HepG2 (cell line): ENCODE results near the gene POLN. TPM values are rescaled to one million over a fixed set of nuclear protein-coding genes. Genes with fewer than 3 reads are reported as not detected.

Experiments used
- ATAC-seq: fragments of 200-7000 bp; cut with Tn5 transposase; 3 replicates; pipeline ENCODE4 v1.9.1; 2020; ENCODE audit warnings: mild to moderate bottlenecking, moderate library complexity
- BruUV-seq: library from RNA; stranded (reverse); fragments of 400-500 nt; replicated peaks from 2 replicates; lab custom pipeline; 2021; lab: Mats Ljungman, UMichigan
- CTCF ChIA-PET: fragments of 300-600 bp; formaldehyde crosslinking; extraction: SDS; loops from one replicate; lab custom pipeline; 2021; ENCODE audit warnings: low total read pairs, inconsistent platforms, low intra/inter-chr PET ratio; lab: Yijun Ruan, JAX
- POLR2A ChIA-PET: fragments of 350-600 bp; sonication (Branson Sonifier 250); formaldehyde crosslinking; loops from one replicate; lab custom pipeline; 2020; ENCODE audit warnings: antibody characterized with exemption, inconsistent platforms; lab: Yijun Ruan, JAX
- DNase-seq: peaks from one replicate; pipeline ENCODE4 v3.0.0-alpha.2; 2015; ENCODE audit warnings: low spot score
- FAIRE-seq: peaks from 3 replicates; lab custom pipeline; 2011; peaks lifted over from hg19 to GRCh38; lab: Jason Lieb, UNC
- H2AFZ ChIP-seq: one replicate; pipeline ENCODE4 v1.6.1; 2011; ENCODE audit warnings: low read length, inconsistent platforms
- H3K27ac ChIP-seq: fragments of 300-600 bp; 3 replicates; pipeline ENCODE4 v1.8.0; 2011; ENCODE audit warnings: mixed run types, mild to moderate bottlenecking, mixed read lengths, low read length, inconsistent platforms; ENCODE audit not compliant: insufficient read depth; ENCODE audit errors: extremely low read length
- H3K27me3 ChIP-seq, 2 experiments: fragments of 200-600 bp in 1 of 2; 2 replicates in 1 of 2; 3 replicates in 1 of 2; pipeline versions ENCODE4 v1.6.0 to v1.8.0; 2011; ENCODE audit warnings: low read length in 2 of 2, mild to moderate bottlenecking in 2 of 2, moderate library complexity in 2 of 2, inconsistent platforms in 1 of 2; ENCODE audit not compliant: insufficient read depth in 2 of 2, control insufficient read depth in 1 of 2
- H3K36me3 ChIP-seq, 2 experiments: fragments of 200-600 bp in 1 of 2; replicated peaks in 1 of 2; 2 replicates in 1 of 2; 3 replicates in 1 of 2; pipeline versions ENCODE4 v1.5.1 to v1.8.0; 2011; ENCODE audit warnings: low read length in 2 of 2, inconsistent platforms in 1 of 2; ENCODE audit not compliant: insufficient read depth in 2 of 2, control insufficient read depth in 1 of 2
- H3K4me1 ChIP-seq: 2 replicates; pipeline ENCODE4 v1.5.1; 2012; ENCODE audit warnings: low read length, inconsistent platforms; ENCODE audit not compliant: insufficient read depth
- H3K4me2 ChIP-seq: 2 replicates; pipeline ENCODE4 v1.6.0; 2011; ENCODE audit warnings: low read depth, low read length, inconsistent platforms
- H3K4me3 ChIP-seq, 3 experiments: fragments of 200-600 bp in 1 of 3; sonication (generic), shearing (Covaris generic) in 1 of 3; replicated peaks in 1 of 3; 2 replicates each; pipeline ENCODE4 v1.5.1; 2011 to 2016; ENCODE audit warnings: low read length in 3 of 3, inconsistent platforms in 2 of 3, low read depth in 2 of 3, mild to moderate bottlenecking in 2 of 3, control low read depth in 1 of 3, mixed read lengths in 1 of 3; ENCODE audit not compliant: insufficient read depth in 1 of 3
- H3K79me2 ChIP-seq: one replicate; pipeline ENCODE4 v1.6.1; 2011; ENCODE audit warnings: low read length, inconsistent platforms; ENCODE audit not compliant: insufficient read depth
- H3K9ac ChIP-seq: 2 replicates; pipeline ENCODE4 v1.6.0; 2011; ENCODE audit warnings: mild to moderate bottlenecking, low read depth, low read length, inconsistent platforms; ENCODE audit not compliant: insufficient read depth
- H3K9me3 ChIP-seq: 2 replicates; pipeline ENCODE4 v1.5.1; 2012; ENCODE audit warnings: mild to moderate bottlenecking, low read length
- H4K20me1 ChIP-seq: 2 replicates; pipeline ENCODE4 v1.6.0; 2011; ENCODE audit warnings: inconsistent platforms, mild to moderate bottlenecking, low read length, moderate library complexity; ENCODE audit not compliant: insufficient read depth
- RBFOX2 ChIP-seq: fragments of 200-400 bp; formaldehyde crosslinking; IDR thresholded peaks from 2 replicates; pipeline ENCODE4 v1.6.1; 2017; ENCODE audit warnings: low read depth, mild to moderate bottlenecking, low read length
- UBTF ChIP-seq: sonication (generic); formaldehyde crosslinking; IDR thresholded peaks from 2 replicates; pipeline ENCODE4 v1.4.0; 2020; ENCODE audit warnings: mild to moderate bottlenecking, missing genetic modification reagents
- ZNF770 ChIP-seq: sonication (generic); formaldehyde crosslinking; IDR thresholded peaks from 2 replicates; pipeline ENCODE4 v1.5.0; 2020; ENCODE audit warnings: mild to moderate bottlenecking, missing genetic modification reagents
- whole genome bisulfite sequencing: methylation state at CpG from one replicate; pipeline ENCODE4 v1.1.6; 2017; ENCODE audit warnings: low lambda C conversion rate; 5-methylcytosine and 5-hydroxymethylcytosine counted together
- in situ Hi-C: cut with HindIII; loops from 2 replicates; pipeline ENCODE4 v1.10.0; 2017; ENCODE audit warnings: low pct_unique_long_range_greater_than_20kb; ENCODE audit not compliant: extremely low pct_ligation_motif_present
- intact Hi-C: fragments of 100-400 bp; cut with micrococcal nuclease; formaldehyde crosslinking; loops from one replicate; pipeline ENCODE4 v1.10.0; 2022; ENCODE audit not compliant: unreplicated experiment
- polyA plus RNA-seq, 8 experiments: library from polyadenylated mRNA; depleted of rRNA in 3 of 8; stranded (reverse) in 7 of 8; unstranded in 1 of 8; fragments of >200 nt; fragmentation: Illumina TruSeq in 4 of 8; extraction: Trizol in 4 of 8; gene quantifications; 2 replicates each; pipeline versions ENCODE4 v1.2.1 to v1.2.3, GENCODE V29; 2011 to 2016; ENCODE audit warnings: low read depth in 4 of 8, missing spikeins in 1 of 8, mixed read lengths in 1 of 8; ENCODE audit not compliant: insufficient read depth in 1 of 8
- total RNA-seq, 5 experiments: library from RNA; depleted of rRNA; stranded (reverse); fragments of >200 nt; fragmentation: Illumina TruSeq; extraction: Trizol; gene quantifications; 2 replicates each; pipeline ENCODE4 v1.2.3, GENCODE V29; 2016; ENCODE audit warnings: low read depth in 1 of 5

The POLN gene
- total and polyA plus RNA-seq, 2 of the 13 experiments (the other 11 are each of a cell fraction or from before 2014, with no cell fraction given): 0.93 to 1.5 TPM

GRCh38 chr4:2072971-2073807 lies 168.7 kb downstream of the POLN start:
- peak overlapping the region; percentile 82 for H3K4me2 ChIP-seq
- ATAC-seq (no peak), DNase-seq (no peak)
- no peak overlapping the region for H2AFZ ChIP-seq
- H3K9ac ChIP-seq: peak overlapping the region; percentile 38; the same call in 1 of the 2 replicates
- peaks cover 91% of the 10 kb centered on the region for H3K4me1 ChIP-seq
- peak overlapping the region in 2 of 3 experiments; percentile 31 to 56; a peak in 3 of 6 replicates for H3K4me3 ChIP-seq
- POLR2A ChIA-PET: no interaction called here
- TF ChIP-seq ZNF770 (CRISPR knock-in tag) (no peak), RBFOX2 (0 out of 2 replicates have a peak, but pooled peaks have one; percentile 11), UBTF (CRISPR knock-in tag) (peak; percentile 15)
- TF ChIP-seq, all 625 proteins: peak for 2
- intact Hi-C loops (no loop called here), in situ Hi-C loops (no loop called here)
- no TSS peak for BruUV-seq
- H3K36me3 ChIP-seq: no peaks in the 10 kb centered on the region
- no peaks in the 10 kb centered on the region for H3K79me2 ChIP-seq
- H3K27me3 ChIP-seq: no peaks in the 10 kb centered on the region
- CTCF ChIA-PET: no interaction called here
- FAIRE-seq: no peak
- H3K27ac ChIP-seq: no peak overlapping the region
- 80% methylated on average over 1 of the region's 20 CpGs for WGBS
- H3K9me3 ChIP-seq: no peaks in the 10 kb centered on the region
- H4K20me1 ChIP-seq: no peaks in the 10 kb centered on the region
